Mucosa of rectum (tissue), 2 donors: Measurements from ENCODE around the gene GPHB5.

Source experiments
- H3K27ac ChIP-seq, 2 donors: one replicate each; pipeline ENCODE4 v1.7.0; 2013; ENCODE audit warnings: inconsistent platforms in 2 of 2, low read depth in 2 of 2, low read length in 2 of 2
- H3K27me3 ChIP-seq, 2 donors: one replicate each; pipeline ENCODE4 v1.7.0; 2013; ENCODE audit warnings: low read length in 2 of 2; ENCODE audit not compliant: control insufficient read depth in 2 of 2, insufficient read depth in 2 of 2
- H3K36me3 ChIP-seq, 2 donors: one replicate each; pipeline ENCODE4 v1.7.0; 2013; ENCODE audit warnings: low read length in 2 of 2; ENCODE audit not compliant: control insufficient read depth in 2 of 2, insufficient read depth in 2 of 2
- H3K4me1 ChIP-seq, 2 donors: one replicate each; pipeline ENCODE4 v1.7.0; 2013; ENCODE audit warnings: low read length in 2 of 2, mild to moderate bottlenecking in 1 of 2; ENCODE audit not compliant: control insufficient read depth in 2 of 2, insufficient read depth in 2 of 2
- H3K4me3 ChIP-seq, 2 donors: one replicate each; pipeline ENCODE4 v1.7.0; 2013; ENCODE audit warnings: low read length in 2 of 2
- H3K9ac ChIP-seq, 2 donors: one replicate each; pipeline ENCODE4 v1.7.0; 2013; ENCODE audit warnings: low read length in 2 of 2, low read depth in 1 of 2, mild to moderate bottlenecking in 1 of 2
- H3K9me3 ChIP-seq, 2 donors: one replicate each; pipeline ENCODE4 v1.7.0; 2013; ENCODE audit warnings: low read length in 2 of 2; ENCODE audit not compliant: control insufficient read depth in 2 of 2
- donor health status: healthy.
- donor health status: Normal muscosa, but diverticular disease.

GPHB5 gene

GRCh38 chr14:63267171-63267570 is 51.6 kb downstream of the GPHB5 start:
- H3K4me3 ChIP-seq = no peak overlapping the region
- H3K9ac ChIP-seq = no peak overlapping the region
- H3K27me3 ChIP-seq = no peaks in the 10 kb centered on the region
- H3K27ac ChIP-seq = no peak overlapping the region
- no peaks in the 10 kb centered on the region for H3K9me3 ChIP-seq
- no peaks in the 10 kb centered on the region for H3K36me3 ChIP-seq
- H3K4me1 ChIP-seq = no peaks in the 10 kb centered on the region

DNA sequence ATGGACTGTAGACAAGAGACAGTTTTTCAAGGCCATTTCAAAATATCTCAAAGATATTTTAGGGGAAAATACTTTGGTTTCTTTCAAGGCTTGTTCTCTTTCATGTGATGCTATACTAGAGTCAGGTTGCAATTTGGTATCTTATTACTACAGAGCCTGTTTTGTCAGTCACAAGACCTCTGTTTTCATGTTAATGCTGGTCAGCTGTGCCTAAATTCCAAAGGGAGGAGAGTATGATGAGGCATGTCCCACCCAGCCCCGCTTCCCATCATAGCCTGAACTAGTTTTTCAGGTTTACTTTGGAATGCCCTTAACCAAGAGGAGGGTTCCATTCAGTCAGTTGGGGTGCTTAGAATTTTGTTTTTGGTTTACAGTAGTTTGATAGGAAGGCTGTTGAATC is 52.6 kb downstream of the GPHB5 start:
- no peaks in the 10 kb centered on the region for H3K9me3 ChIP-seq
- H3K27me3 ChIP-seq = no peaks in the 10 kb centered on the region
- H3K36me3 ChIP-seq = no peaks in the 10 kb centered on the region
- no peak overlapping the region for H3K4me3 ChIP-seq
- H3K27ac ChIP-seq = no peak overlapping the region
- H3K9ac ChIP-seq = no peak overlapping the region
- no peaks in the 10 kb centered on the region for H3K4me1 ChIP-seq
